Superior temporal gyrus (tissue), 1 donor: ENCODE measurements around the gene MYMX.
"Not testable (repeated sequence)": the region's sequence is repeated elsewhere in the genome, so short reads cannot be mapped to it uniquely, and the experiment has no call there.

ENCODE experiments used
- DNase-seq: peaks from one replicate; pipeline ENCODE4 v3.0.0-alpha.2; 2016; ENCODE audit errors: extremely low spot score

Gene MYMX

GRCh38 chr6:44186635-44187025, 30.1 kb upstream of the MYMX start:
- no peak for DNase-seq

GRCh38 chr6:44188819-44189218, 27.9 kb upstream of the MYMX start:
- DNase-seq = no peak

GRCh38 chr6:44189257-44189656, 27.5 kb upstream of the MYMX start:
- no peak for DNase-seq

- no peak for DNase-seq
These were observed 26.0 kb upstream of the MYMX start for GRCh38 chr6:44190715-44191114.

GRCh38 chr6:44192428-44193041, 24.2 kb upstream of the MYMX start:
- DNase-seq = no peak

GRCh38 chr6:44193307-44193910, 23.3 kb upstream of the MYMX start:
- DNase-seq = no peak

GRCh38 chr6:44194326-44194725, 22.4 kb upstream of the MYMX start:
- DNase-seq = no peak

GRCh38 chr6:44196351-44196750, 20.4 kb upstream of the MYMX start:
- DNase-seq = not testable (repeated sequence)

GRCh38 chr6:44198684-44199083, 18.0 kb upstream of the MYMX start:
- no peak for DNase-seq

GRCh38 chr6:44199883-44200282, 16.8 kb upstream of the MYMX start:
- DNase-seq = no peak

- DNase-seq = no peak
These were observed 15.5 kb upstream of the MYMX start for GRCh38 chr6:44201200-44201599.

GRCh38 chr6:44201638-44202303, 15.0 kb upstream of the MYMX start:
- no peak for DNase-seq

- no peak for DNase-seq
These were observed 14.3 kb upstream of the MYMX start for GRCh38 chr6:44202332-44202971.

GRCh38 chr6:44202972-44203750, 13.6 kb upstream of the MYMX start:
- no peak for DNase-seq

GRCh38 chr6:44203955-44204354, 12.8 kb upstream of the MYMX start:
- no peak for DNase-seq

- DNase-seq = no peak
These were observed 8.8 kb upstream of the MYMX start for GRCh38 chr6:44207966-44208365.

- DNase-seq = no peak
These were observed 5.4 kb upstream of the MYMX start for GRCh38 chr6:44211284-44211683.

GRCh38 chr6:44214307-44214706, 2.4 kb upstream of the MYMX start:
- no peak for DNase-seq

- no peak for DNase-seq
These were observed 812 bp downstream of the MYMX start for GRCh38 chr6:44217332-44218143.

- DNase-seq = no peak
These were observed 2.5 kb downstream of the MYMX start for GRCh38 chr6:44219053-44219814.
